SK-N-MC (cell line): ENCODE results near the gene CNGB1.

ENCODE experiments used
- EZH2 ChIP-seq: fragments of 200-600 bp; sonication (generic); IDR thresholded peaks from one replicate; pipeline ENCODE4 v1.6.1; 2017; ENCODE audit warnings: antibody characterized with exemption
- POLR2AphosphoS5 ChIP-seq: IDR thresholded peaks from 2 replicates; pipeline ENCODE4 v1.6.1; 2012; ENCODE audit warnings: mild to moderate bottlenecking, low read depth, low read length, borderline replicate concordance

GRCh38 chr16:58009856-58010416 is 39.0 kb upstream of the CNGB1 start:
- TF ChIP-seq EZH2 (no peak), POLR2AphosphoS5 (no peak)
